IPS-NIHi7 (cell line): Measurements from ENCODE around the gene S100G.
A peak's percentile ranks its signal among the peaks of the same experiment; 100 is the strongest.

Experiments
- DNase-seq: peaks from one replicate; pipeline ENCODE4 v3.0.0; 2012; ENCODE audit warnings: mixed read lengths; ENCODE audit errors: extremely low spot score

Gene S100G

DNA sequence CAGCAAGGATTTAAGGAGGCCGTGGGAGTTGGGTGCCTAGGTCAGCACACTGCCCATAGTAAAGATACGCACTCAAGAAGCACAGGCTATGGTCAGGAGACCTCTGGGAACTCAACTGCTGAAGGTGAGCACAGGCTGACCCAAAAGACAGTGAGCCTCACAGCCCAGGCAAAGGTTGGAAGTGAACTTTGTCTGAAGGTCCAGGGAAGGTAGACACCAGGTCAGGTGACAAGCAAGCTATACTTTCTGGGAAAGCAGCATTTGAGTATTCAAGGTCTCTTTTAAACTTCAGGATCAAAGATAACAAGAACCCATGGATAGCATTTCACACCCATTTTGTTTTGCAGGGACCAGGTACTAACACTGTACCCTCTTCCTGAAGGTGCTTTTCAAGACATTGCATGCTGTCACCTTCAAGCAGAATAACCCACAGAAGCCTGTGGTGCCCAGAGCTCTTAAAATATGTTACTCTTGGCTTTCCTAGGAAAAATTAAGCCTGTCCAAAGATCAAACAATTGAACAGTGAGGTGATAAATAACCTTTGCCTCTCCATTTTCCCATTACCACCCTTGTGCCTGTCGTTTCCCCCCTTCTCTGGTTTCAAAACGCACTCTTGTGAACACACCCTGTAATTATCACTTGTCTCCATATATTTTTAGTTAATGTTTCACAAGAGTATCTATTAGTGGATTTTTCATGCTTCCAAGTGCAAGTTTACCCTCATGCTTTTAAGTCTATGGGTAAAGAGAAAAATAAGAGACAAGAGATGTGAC, 3.4 kb upstream of the S100G start:
- DNase-seq = no peak

DNA sequence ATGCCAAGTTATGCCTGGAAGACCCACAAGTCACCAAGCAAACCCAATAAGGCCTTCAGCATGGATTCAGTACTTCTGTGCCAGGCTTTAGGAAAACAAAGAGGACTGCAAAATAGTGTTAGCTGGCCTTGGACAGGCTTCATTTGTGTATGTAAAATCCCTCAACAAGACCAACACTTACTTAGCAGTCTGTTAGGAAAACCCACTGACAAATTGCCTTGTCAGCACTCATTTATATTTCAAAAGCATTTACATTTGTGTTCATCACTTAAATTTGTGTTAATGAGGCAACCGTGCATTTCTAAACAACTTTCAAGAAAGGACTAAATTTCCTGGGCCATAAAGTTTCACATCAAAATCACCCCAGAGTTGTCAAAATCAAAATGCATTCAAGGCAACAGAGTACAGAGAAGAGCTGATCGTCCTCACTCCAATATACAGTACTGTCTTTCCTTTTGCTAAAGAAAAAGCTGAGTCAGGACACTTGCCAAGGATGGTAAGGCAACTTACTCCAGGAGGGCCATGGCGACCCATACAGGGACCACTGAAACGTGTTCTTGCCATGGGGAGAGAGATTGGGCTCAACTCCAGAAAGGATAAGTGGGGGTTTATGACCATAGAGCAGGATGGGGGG, 1.6 kb downstream of the S100G start:
- DNase-seq = no peak

DNA sequence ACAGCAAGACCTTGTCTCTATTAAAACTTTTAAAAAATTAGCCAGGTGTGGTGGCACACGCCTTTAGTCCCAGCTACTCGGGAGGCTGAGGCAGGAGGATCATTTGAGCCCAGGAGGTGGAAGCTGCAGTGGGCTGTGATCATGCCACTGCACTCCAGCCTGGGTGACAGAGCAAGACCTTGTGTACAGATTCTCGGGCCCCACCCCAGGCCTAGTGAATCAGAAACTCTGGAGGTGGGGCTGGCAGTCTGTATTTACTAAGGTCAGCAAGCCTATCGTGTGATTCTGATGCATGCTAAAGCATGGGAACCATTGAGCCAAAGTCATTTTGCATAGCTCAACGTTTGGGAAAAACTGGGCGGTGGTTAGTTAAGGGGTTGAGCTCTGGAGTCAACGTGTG, 3.5 kb downstream of the S100G start:
- DNase-seq = no peak

DNA sequence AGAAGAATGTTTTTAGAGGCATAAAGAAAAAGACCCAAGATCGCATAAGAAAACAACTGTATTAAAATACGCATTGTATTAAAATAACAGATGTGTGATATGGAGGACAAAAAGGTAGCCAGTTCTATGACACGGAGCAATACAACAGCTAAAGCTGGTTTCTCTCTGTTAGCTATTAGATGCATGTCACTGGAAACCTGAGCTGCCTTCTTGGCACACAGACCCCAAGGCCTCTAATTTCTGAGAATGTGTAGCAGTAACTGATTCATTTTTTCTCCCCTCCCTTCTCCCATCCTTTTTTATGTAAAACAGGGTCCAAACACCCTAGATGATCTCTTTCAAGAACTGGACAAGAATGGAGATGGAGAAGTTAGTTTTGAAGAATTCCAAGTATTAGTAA, 4.1 kb downstream of the S100G start:
- no peak for DNase-seq

DNA sequence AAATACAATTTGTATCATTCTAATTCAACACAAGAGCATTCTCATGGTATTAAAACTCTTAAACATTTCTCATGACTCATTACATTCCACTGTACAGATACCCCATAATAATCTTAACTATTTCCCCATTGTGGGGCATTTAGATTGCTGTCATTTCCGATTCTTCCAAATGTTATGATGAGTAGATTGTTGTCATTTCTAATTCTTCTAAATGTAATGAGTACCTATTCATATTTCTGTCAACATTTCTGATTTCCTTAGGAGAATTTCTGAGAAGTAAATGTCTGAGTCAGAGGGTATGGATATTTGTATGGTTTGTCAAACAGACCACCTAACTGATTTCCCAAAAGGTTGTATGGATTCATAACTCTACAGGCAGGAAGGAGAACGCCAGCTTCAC, 8.3 kb downstream of the S100G start:
- DNase-seq = no peak

DNA sequence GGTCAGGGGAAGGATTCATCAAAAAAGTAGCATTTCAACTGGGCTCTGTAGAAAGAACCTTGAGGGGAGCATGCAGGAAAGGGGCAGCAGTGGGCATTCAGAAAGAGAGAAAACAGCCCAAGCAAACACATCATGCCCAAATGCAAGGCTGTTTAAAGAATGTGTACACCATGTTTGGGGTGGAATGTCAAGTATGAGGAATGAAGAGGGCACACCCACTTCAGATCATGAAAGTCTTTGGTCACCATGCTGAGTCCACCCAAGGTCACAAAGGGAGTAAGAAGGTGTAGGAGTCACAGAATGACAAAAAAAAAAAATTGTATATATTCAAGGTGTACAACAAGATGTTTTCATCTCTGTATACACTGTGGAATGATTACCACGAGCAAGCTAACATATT, 9.4 kb downstream of the S100G start:
- DNase-seq = no peak

DNA sequence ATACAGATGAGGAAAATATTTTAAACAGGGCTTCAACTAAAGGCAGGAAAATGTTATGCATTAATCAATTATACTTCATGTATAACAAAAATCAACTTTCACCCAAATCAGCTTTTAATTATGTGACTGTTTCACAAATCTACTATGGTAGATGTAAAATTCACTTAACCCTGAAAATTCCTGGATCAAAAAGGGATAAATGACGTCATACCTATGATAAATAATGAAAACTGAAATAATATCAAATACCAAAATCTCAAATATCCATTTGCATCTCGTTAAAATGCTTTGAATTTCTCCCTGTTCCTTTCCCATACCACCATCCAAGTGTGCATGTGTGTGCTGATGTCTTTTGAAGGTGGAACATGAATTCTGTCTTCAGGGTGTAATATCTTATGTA, 11.5 kb downstream of the S100G start:
- no peak for DNase-seq

DNA sequence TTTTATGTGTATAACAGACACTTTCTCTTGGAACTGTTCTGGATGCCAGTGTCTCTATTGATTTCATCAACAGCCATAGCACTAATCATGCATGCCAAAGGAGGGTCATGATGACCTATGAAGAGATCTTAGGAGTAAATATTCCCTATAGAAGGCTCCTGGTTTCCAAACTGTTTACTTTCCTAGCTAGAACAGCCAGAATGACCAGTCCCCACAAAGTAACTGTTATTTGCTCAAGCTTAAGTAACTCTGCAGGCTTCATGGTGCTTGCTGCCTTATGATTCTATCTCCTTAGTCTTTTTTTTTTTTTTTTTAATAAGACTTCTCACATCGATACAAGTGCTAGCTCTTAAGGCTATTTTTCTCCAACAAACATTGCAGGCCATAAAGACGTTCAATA, 12.4 kb downstream of the S100G start:
- no peak for DNase-seq

DNA sequence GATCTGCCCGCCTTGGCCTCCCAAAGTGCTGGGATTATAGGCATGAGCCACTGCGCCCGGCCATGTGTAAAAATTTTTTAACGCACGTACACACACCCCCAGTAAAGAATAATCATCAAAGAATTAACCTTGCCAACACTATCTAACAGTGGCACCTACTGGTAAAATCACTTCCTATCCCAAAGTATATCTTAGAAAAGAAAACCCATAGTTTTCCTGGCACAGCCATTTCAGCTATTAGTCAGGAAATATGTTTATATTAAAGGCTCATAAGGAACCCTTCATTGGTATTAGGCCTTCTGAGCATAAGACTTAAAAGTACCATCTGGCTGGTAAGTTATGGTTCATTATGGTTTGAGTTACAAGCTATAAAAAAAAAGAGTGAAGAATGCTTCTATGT, 14.1 kb downstream of the S100G start:
- DNase-seq = no peak

DNA sequence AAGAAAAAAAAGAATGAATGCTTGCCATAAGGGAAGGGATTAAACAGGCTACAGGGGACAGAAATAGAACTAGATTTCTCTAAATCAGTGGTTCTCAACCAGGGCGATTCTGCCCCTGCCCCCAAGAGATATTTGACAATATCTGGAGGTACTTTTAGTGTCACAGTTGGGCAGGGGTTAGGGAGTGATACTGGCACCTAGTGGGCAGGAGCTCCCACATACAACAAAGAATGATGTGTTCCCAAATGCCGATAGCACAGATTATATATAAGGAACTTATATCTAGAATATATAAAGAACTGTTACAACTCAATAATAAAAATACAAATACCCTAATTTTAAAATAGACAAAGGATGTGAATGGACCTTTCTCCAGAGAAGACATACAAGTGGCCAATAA, 14.7 kb downstream of the S100G start:
- no peak for DNase-seq

DNA sequence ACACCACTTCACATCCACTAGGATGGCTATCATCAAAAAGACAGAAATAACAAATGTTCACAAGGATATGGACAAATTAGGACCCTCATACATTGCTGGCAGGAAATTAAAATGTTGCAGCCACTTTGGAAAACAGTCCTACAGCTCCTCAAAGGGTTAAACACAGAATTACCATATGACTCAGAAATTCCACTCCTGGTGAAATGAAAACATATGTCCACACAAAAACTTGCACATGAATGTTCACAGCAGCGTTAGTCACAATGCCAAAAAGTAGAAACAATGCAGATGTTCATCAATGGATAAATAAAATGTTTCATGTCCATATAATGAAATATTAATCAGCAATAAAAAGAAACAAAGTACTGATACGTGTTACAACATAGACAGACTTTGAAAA, 15.1 kb downstream of the S100G start:
- no peak for DNase-seq

DNA sequence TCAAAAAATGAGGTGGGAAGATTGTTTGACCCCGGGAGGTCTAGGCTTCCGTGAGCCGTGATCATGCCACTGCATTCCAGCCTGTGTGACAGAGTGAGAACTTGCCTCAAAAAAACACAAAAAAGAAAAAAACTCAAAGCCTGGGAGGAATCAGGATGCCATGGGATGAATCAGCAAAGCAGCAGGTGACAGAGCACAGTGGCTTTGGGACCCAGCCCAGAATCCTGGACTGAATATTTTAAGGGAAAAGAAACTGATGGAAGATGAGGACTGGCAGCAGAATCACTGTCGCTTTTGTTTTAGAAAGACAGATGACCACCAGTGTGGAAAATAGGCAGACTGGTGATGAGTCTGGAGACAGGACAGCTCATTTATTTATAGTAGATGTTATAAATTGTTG, 16.6 kb downstream of the S100G start:
- no peak for DNase-seq

DNA sequence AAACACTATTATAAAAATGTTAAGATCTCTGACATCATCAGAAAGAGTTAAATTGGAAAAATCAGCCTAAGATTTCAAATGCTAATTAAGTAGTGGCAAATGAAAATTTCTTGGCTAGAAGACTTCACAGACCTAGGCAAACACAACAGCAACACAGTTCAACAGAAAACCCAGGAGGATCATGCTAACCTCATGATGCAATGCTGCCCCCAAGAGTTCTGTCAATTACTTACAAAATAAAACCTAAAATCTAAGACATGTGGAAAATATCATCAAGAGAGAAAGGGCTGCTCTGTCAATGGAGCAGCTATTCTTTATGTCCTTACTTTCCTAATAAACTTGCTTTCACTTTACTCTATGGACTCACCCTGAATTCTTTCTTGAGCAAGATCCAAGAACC, 21.0 kb downstream of the S100G start:
- peak; percentile 83 for DNase-seq

DNA sequence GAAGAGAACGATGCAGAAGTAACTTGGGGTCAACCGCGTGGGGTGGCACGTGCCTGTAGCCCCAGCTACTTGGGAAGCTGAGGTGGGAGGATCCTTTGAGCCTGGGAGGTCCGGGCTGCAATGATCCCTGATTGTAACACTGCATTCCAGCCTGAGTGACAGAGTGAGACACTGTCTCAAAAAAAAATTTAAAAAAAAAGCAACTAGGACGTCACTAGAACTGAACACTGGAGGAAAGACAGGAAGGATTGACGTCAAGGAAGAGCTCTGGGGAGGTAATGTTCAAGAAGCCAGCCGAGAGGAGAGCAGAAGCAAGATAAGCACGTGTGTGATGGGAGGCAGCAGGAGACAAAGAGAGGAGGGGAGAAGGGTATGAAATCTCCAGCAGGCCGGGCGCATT, 28.7 kb downstream of the S100G start:
- DNase-seq = no peak

DNA sequence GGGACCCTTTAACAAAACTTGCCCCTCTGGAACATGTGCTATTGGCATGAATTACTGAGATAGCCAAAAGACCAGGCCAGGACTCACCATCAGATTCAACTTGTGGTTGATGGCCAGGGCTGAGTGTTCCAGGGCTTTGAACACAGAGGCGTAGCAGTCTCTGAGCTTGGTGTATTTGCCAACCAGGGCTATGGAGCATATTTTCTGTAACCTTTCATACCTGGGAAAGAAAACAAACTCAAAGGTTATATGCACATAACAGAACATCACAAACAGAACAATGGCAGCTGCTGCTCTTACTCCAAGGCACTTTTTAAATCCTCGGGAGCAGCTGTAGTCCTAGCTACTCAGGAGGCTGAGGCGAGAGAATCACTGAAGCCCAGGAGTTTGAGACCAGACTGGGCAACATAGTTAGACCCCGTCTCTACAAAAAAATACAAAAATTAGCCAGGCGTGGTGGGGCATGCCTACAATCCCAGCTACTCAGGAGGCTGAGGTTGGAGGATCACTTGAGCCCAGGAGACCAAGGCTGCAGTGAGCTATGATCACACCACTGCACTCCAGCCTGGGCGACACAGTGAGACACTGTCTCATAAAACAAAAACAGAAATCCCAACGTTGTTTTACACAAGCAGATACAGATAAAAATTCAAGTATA, 33.2 kb downstream of the S100G start:
- DNase-seq = no peak

DNA sequence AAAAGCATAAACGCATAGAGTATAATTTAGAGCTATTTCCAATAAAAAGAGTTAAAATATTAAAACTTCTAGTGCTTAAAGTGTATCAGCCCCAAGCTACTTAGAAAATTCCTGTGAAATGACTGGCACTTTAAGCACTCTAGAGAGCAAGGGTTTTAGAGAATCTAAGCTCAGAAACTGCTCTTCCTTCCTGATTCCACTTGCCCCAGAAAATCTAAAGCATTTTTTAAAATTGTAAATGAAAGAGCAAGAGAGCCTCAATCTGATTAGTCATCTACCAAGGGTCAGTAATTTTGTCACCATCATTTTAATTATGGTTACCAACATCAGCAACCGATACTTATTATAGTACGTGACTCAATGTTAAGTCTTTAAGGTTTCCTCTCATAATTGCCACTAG, 37.6 kb downstream of the S100G start:
- no peak for DNase-seq

DNA sequence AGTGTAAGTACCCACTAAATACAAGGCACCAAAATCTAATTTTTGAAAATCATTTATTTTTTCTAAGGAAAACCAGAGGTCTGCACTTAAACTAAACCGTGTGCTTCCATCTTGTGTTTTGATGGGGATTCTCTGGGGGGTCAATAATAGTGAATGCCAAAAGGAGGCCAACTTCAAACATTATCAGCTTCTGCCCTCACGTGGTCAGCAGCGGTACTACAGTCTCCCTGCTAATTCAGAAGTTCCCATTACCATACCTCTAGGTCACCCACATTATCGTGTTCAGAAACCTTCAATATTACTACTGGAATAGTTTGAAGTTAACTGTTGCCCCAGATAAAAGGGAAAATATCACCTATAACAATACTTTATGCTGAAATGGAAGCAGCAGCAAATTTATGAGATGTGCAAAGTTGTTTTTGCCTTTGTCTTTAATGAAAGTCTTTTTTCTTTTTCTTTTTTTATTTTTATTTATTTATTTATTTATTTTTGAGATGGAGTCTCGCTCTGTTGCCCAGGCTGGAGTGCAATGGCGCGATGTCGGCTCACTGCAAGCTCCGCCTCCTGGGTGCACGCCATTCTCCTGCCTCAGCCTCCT, 45.2 kb downstream of the S100G start:
- peak; percentile 75 for DNase-seq

DNA sequence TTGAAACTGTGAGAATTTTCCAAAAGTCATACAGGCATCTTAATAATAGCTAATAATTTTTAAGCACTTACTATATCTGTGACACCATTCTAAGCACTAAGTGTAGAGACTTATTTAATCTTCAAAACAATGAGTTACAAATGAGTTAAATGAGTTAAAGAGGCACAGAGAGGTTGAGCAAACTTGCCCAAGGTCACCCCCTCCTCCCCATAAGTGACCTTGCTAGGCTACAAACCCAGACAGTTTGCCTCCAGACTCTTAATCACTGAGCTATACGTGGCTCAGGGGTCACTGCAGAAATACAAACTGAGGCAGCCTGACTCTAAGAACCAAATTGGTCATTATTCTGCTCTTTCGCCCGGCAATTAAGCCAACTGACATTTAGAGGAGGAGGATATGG, 47.0 kb downstream of the S100G start:
- no peak for DNase-seq

DNA sequence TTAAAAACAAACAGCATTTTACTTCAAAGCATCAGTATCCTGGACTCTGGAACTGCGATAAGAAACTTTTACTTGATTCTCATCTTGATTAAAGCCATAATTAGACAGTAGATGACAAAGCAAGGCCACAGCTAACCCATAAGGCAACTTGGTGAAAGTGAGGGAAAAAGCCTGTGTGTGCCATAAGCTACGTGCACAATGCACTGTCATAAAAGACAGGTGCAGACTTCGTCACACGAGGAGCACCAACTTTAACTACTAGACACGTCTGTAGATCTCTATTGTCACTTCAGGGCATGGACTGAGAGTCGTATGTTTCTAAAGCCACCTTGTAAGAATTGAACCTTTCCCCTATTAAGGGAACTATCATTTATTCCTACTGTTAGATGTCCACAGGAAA, 49.4 kb downstream of the S100G start:
- no peak for DNase-seq

DNA sequence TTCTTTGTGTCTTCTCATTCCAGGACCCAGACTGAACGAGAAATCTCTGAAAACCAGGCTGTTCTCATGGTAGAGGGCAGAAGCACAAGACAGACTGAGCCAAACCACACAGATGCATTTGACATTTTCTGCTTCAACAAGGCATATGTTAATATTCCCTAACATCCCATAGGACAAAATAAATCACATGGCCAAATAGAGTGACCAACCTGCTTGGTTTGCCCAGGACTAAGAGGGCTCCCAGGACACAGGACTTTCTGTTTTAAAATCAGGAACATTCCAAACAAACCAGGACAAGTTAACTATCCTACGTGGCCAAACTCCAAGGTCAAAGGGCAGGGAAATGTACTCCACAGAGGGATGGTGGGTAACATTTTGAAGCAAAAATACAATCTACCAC, 50.8 kb downstream of the S100G start:
- DNase-seq = no peak

DNA sequence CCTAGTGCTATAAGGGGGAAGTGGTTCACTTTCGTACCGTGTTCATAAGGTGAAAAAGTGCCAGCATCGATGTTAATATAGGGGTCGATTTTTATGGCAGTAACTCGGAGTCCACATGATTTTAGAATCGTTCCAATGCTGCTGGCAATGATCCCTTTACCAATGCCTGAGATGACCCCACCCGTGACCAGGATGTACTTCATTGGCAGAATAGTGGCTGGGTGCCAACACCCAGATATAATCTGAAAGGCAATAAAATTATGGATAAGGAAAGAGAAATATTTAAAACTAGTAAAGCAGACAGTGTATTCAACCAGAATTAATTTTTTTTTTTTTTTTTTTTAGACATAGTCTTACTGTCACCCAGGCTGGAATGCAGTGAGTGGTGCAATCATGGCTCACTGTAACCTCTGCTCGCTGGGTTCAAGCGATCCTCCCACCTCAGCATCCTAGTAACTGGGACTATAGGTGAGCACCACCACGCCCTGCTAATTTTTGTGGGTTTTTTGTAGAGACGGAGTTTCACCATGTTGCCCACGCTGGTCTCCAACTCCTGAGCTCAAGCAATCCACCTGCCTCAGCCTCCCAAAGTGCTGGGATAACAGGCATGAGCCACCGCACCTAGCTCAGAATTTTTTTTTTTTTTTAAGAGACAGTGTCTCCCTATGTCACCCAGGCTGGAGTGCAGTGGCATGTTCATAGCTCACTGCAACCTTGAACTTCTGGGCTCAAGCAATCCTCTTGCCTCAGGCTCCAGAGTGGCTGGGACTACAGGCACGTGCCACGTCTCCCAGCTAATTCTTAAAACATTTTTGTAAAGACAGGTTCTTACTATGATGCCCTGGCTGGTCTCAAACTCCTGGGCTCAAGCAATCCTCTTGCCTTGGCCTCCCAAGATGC, 53.0 kb downstream of the S100G start:
- DNase-seq = no peak
